Stromal cell of bone marrow (primary cell): Measurements from ENCODE around the gene MTG1.
A peak's percentile ranks its signal among the peaks of the same experiment; 100 is the strongest.
"Not testable (repeated sequence)": the region's sequence is repeated elsewhere in the genome, so short reads cannot be mapped to it uniquely, and the experiment has no call there.

Source experiments
- DNase-seq: peaks from one replicate; pipeline ENCODE4 v3.0.0-alpha.2; 2012; ENCODE audit warnings: low read depth

MTG1 gene

DNA sequence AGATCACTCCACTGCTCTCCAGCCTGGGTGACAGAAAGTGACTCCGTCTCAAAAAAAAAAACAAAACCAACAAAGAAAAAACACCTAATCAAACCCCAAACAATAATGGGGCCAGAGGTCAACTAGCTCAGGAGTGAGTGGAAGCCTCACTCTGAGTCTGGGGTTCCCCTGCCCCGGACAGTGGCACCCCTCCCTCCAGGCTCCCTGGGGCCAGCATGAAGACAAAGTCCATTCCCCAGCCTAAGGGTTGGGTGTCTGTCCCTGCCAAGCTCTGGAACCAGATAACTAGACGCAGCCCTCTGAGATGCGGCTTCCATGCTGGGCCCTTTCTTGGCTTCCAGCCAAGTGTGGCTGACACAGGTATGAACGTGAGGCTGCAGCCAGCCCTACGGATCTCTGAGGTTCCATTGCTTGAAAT is 34.4 kb upstream of the MTG1 start:
- DNase-seq, result no peak

GRCh38 chr10:133359972-133360610 is 33.9 kb upstream of the MTG1 start:
- DNase-seq, result no peak

DNA sequence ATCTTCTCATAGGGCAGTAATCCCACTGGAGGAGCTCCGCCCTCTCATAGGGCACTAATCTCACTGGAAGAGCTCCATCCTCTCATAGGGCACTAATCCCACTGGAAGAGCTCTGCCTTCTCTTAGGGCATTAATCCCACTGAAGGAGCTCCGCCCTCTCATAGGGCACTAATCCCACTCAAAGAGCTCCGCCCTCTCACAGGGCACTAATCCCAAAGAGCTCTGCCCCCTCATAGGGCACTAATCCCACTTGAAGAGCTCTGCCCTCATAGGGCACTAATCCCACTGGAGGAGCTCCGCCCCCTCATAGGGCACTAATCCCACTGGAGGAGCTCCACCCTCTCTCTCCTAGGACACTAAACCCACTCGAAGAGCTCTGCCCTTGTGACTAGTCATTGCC is 32.7 kb upstream of the MTG1 start:
- DNase-seq, result no peak

- DNase-seq, result no peak
These were observed 32.0 kb upstream of the MTG1 start for GRCh38 chr10:133361773-133362441.

- DNase-seq, result no peak
These were observed 31.1 kb upstream of the MTG1 start for GRCh38 chr10:133362846-133363245.

DNA sequence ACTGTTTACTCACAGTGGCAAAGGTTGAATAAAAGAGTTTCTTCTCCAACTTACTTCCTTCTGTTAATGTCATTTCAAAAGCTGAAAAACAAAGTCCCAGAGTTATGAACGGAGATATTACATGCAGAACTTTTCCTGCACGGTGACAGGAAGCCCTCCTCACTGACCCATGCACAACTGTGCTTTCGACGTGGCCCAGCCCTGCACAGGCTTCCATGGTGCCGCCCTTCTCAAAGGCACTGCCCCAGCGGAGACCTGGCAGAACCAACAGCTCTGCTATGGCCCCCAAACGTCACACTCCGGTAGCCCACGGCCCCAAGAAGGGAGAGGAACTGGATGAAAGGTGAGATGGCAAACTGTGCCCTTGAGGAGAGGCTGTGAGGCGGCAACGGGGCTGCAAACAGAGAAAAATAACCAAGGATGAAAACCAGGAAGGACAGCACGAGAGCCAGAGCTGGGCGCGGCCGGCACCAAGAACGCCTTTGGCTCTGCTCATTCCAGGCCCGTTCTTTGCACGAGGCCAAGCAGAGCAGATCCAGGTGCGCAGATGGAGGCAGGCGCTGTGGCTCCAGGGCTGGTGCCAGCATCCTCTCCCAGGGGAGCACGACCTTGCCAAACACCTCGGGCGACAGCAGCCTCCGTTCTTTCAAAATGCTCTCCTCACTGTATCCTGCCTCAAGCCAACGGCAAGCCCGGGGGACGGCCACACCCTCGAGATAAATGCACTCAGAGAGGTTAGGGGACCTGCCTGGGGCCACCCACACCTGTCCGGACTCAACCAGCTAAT is 29.1 kb upstream of the MTG1 start:
- no peak for DNase-seq

DNA sequence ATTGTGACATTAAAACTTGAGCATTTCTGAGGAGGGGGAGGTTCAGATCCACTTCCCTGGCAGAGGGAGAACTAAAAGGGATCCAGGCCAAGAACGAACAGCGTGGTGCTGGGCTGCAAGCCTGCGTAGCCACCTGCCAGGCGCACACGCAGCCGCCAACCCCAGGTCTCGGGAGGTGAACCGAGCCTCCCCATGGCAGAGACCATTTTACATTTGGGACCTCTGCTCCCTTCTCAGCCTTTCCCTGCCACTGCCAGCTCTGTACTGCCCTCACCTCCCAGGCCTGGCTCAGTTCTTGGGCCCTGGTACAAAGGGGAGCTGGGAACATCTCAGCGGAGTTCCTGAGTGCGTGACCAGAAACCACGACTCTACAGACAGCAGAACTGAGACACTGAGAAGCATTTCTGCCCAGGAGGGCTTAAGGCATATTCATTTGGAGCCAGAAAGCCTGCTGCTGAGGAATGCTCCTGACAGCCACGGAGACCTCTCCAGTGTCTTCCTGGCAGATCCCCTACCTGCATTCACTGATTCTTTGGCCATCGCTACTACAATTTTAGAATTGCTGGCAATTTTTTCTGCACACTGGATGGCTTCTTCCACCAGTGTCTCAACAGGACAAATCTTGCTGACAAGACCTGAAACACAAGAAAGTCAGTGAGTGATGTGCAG is 28.4 kb upstream of the MTG1 start:
- no peak for DNase-seq

- DNase-seq, result no peak
These were observed 27.9 kb upstream of the MTG1 start for GRCh38 chr10:133366130-133366478.

- DNase-seq, result no peak
These were observed 27.2 kb upstream of the MTG1 start for GRCh38 chr10:133366751-133367150.

DNA sequence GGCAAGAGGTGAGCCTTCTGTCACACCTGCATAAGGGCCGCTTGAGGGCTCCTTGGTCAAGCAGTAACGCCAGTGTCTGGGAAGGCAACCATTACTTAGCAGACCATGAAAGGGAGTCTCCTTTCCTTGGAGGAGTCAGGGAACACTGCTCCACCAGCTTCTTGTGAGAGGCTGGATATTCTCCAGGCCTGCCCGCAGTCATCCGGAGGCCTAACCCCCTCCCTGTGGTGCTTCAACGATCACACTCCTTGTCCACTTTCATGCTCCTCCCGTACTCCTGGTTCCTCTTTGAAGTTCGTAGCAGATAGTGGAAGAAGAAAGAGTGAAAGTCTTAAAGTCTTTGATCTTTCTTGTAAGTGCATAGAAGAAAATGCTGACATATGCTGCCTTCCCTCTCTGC is 26.5 kb upstream of the MTG1 start:
- DNase-seq, result not testable (repeated sequence)

DNA sequence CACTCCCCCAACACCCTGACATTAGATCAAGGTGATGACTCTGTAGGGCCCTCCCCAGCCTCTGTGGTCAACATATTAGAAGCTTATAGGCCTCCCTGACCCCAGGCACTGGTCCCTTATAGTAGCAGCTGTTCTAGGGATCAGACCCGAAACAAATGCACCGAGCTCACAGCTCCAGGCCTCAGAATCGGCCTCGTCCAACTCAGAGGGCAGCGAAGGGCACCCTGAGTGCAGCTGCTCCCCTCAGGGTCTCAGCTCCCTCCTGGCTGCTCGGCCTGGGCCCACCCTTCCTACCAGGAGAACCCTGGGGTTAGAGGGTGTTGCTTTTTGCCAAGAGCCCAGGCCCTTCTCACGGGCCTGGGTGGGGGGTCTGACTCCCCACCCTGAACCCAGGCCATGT is 25.8 kb upstream of the MTG1 start:
- DNase-seq, result no peak

- no peak for DNase-seq
These were observed 23.7 kb upstream of the MTG1 start for GRCh38 chr10:133370030-133370786.

DNA sequence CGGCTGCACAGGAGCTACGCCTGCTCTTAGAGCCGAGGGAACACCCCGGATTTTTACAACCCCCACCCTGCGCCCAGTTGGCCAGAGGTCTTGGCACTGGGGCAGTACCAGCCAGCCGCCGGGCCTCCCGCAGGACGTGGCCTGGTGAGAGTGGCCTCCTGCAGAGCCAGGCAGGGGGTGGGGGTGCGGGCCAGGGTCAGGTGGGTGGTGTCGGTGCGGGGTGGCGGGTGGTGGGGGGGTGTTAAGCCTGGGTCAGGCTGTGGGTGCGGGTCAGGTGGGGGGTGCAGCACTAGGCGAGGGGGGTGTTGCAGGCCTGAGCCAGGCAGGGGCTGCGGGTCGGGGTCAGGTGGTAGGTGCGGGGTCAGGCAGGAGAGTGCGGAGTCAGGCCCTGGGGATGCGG is 21.4 kb upstream of the MTG1 start:
- no peak for DNase-seq

- peak; percentile 86 for DNase-seq
These were observed 20.5 kb upstream of the MTG1 start, which contains the start of gene ECHS1 for GRCh38 chr10:133373174-133374090. ECHS1 (minus strand) TSS chr10:133373354; CDS start chr10:133373333, 21 bp downstream.

- no peak for DNase-seq
These were observed 18.4 kb upstream of the MTG1 start for GRCh38 chr10:133375357-133376115.

GRCh38 chr10:133376183-133376582 is 17.8 kb upstream of the MTG1 start:
- not testable (repeated sequence) for DNase-seq

DNA sequence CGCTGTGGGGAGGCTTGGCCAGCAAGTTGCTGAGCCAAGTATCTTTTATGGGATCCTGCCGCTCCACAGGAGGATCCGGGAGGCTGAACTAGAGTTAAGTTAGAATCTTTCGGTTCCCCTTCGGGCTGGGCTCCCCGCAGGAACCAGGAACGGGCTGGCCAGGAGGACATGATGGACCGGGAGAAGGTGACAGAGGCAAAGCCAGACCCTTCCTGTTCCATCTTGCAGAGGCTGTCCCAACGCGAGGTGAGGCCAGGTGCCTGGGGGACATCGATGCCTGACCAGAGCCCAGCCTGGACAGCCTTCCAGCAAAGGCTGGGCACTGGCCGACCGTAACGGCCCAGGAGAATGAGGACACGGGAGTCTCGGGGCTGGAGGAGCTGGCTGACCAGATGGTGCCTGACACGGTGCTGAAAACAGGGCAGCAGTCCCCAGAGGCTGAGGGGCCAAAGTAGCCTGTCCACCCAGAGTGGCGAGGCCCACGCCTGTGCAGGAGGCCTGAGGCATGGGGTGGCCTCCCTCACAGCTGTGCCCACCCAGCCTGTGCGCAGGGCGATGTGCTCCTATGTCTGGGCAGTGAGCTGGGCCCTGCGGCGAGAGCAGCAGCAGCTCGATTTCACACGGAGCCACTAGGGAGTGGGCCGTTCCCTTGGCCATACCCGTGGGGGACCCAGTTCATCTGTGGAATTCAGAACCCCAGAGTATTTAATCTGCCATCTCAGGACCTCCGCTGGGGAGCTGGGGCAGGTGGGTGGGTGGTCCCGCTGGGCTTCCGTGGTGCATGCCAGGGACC is 16.7 kb upstream of the MTG1 start:
- DNase-seq, result no peak

GRCh38 chr10:133377818-133378250 is 16.1 kb upstream of the MTG1 start:
- no peak for DNase-seq
